GM12878 (cell line): ENCODE data around the gene PTCRA. TPM values are rescaled to one million over a fixed set of nuclear protein-coding genes. Genes with fewer than 3 reads are reported as not detected.
A peak's percentile ranks its signal among the peaks of the same experiment; 100 is the strongest.

Source experiments
- ATAC-seq: fragments of 200-7000 bp; cut with Tn5 transposase; 3 replicates; pipeline ENCODE4 v1.9.1; 2020; ENCODE audit warnings: mild to moderate bottlenecking, moderate library complexity
- BruUV-seq: library from RNA; stranded (reverse); fragments of 400-500 nt; replicated peaks from 2 replicates; lab custom pipeline; 2021; lab: Mats Ljungman, UMichigan
- CTCF ChIA-PET: fragments of 300-600 bp; sonication (Branson Sonifier 250); formaldehyde crosslinking; extraction: SDS; loops from one replicate; lab custom pipeline; 2021; ENCODE audit warnings: inconsistent platforms; lab: Yijun Ruan, JAX
- POLR2A ChIA-PET: fragments of 350-600 bp; formaldehyde crosslinking; extraction: SDS; loops from one replicate; lab custom pipeline; 2021; ENCODE audit warnings: inconsistent platforms; lab: Charles Lee
- RAD21 ChIA-PET: fragments of 300-600 bp; sonication (Branson Sonifier 250); formaldehyde crosslinking; loops from one replicate; lab custom pipeline; 2023; ENCODE audit warnings: antibody characterized with exemption; ENCODE audit not compliant: unreplicated experiment; lab: Charles Lee
- SMC1A ChIA-PET: fragments of 300-600 bp; sonication (Branson Sonifier 250); formaldehyde crosslinking; loops from one replicate; lab custom pipeline; 2023; ENCODE audit not compliant: unreplicated experiment, uncharacterized antibody; lab: Charles Lee
- DNase-seq: peaks from one replicate; pipeline ENCODE4 v3.0.0-alpha.2; 2011; ENCODE audit warnings: low read depth, low spot score
- FAIRE-seq: peaks from 3 replicates; lab custom pipeline; 2011; peaks lifted over from hg19 to GRCh38; lab: Jason Lieb, UNC
- H2AFZ ChIP-seq: 2 replicates; pipeline ENCODE4 v1.6.0; 2011; ENCODE audit warnings: low read depth, low read length, control low read depth; ENCODE audit not compliant: control insufficient read depth
- H3K27ac ChIP-seq: 2 replicates; pipeline ENCODE4 v1.5.1; 2011; ENCODE audit warnings: control low read depth; ENCODE audit not compliant: control insufficient read depth, insufficient read depth
- H3K27me3 ChIP-seq, 2 experiments: replicated peaks in 1 of 2; 2 replicates each; pipeline versions ENCODE4 v1.6.0 to v1.6.1; 2011; ENCODE audit warnings: low read length in 1 of 2; ENCODE audit not compliant: control insufficient read depth in 2 of 2, insufficient read depth in 2 of 2
- H3K36me3 ChIP-seq, 2 experiments: 2 replicates each; pipeline ENCODE4 v1.5.1; 2011; ENCODE audit warnings: low read length in 1 of 2; ENCODE audit not compliant: control insufficient read depth in 2 of 2, insufficient read depth in 2 of 2
- H3K4me1 ChIP-seq: 2 replicates; pipeline ENCODE4 v1.6.1; 2011; ENCODE audit warnings: mild to moderate bottlenecking, low read length, moderate library complexity, mixed read lengths; ENCODE audit not compliant: control insufficient read depth, insufficient read depth
- H3K4me2 ChIP-seq: 2 replicates; pipeline ENCODE4 v1.6.0; 2011; ENCODE audit warnings: control low read depth; ENCODE audit not compliant: control insufficient read depth, insufficient read depth
- H3K4me3 ChIP-seq: fragments of 200-600 bp; sonication (generic); 2 replicates; pipeline ENCODE4 v1.5.1; 2016
- H3K79me2 ChIP-seq: 2 replicates; pipeline ENCODE4 v1.6.0; 2011; ENCODE audit warnings: low read length; ENCODE audit not compliant: control insufficient read depth, insufficient read depth
- H3K9ac ChIP-seq: 2 replicates; pipeline ENCODE4 v1.8.0; 2011; ENCODE audit warnings: low read length, control low read depth, mixed read lengths; ENCODE audit not compliant: control insufficient read depth, insufficient read depth
- H3K9me3 ChIP-seq: replicated peaks from 3 replicates; pipeline ENCODE4 v1.5.1; 2011; ENCODE audit warnings: mild to moderate bottlenecking, low read length; ENCODE audit not compliant: control insufficient read depth, insufficient read depth
- H4K20me1 ChIP-seq: 2 replicates; pipeline ENCODE4 v1.6.0; 2011; ENCODE audit not compliant: control insufficient read depth, insufficient read depth
- BACH1 ChIP-seq: fragments of 450-650 bp; IDR thresholded peaks from 2 replicates; pipeline ENCODE4 v1.6.1; 2017; ENCODE audit warnings: mild to moderate bottlenecking, borderline replicate concordance
- CUX1 ChIP-seq: IDR thresholded peaks from 2 replicates; pipeline ENCODE4 v1.6.1; 2012; ENCODE audit warnings: improper control_type of control experiment, low read depth, low read length; ENCODE audit not compliant: insufficient replicate concordance
- DPF2 ChIP-seq: fragments of 450-650 bp; IDR thresholded peaks from 2 replicates; pipeline ENCODE4 v1.6.1; 2017; ENCODE audit warnings: mild to moderate bottlenecking
- POU2F2 ChIP-seq: IDR thresholded peaks from 3 replicates; pipeline ENCODE4 v1.6.1; 2011; ENCODE audit warnings: low read depth, mild to moderate bottlenecking, low read length, borderline replicate concordance
- PRDM15 ChIP-seq: fragments of 450-650 bp; formaldehyde crosslinking; IDR thresholded peaks from 2 replicates; pipeline ENCODE4 v1.4.0; 2020; ENCODE audit warnings: mild to moderate bottlenecking, moderate library complexity
- RUNX3 ChIP-seq: IDR thresholded peaks from 2 replicates; pipeline ENCODE4 v1.6.1; 2012; ENCODE audit warnings: low read length, inconsistent platforms
- SIN3A ChIP-seq: IDR thresholded peaks from 2 replicates; pipeline ENCODE4 v1.6.1; 2012; ENCODE audit warnings: low read depth, low read length, improper control_type of control experiment
- TCF12 ChIP-seq: IDR thresholded peaks from 2 replicates; pipeline ENCODE4 v1.6.1; 2011; ENCODE audit warnings: low read depth, mild to moderate bottlenecking, low read length
- WGBS: methylation state at CpG from one replicate; pipeline ENCODE4 v1.1.6; 2016; ENCODE audit warnings: low lambda C conversion rate; ENCODE audit not compliant: insufficient replicate concordance, insufficient coverage; ENCODE audit errors: missing lambda C conversion rate; 5-methylcytosine and 5-hydroxymethylcytosine counted together
- in situ Hi-C: fragments of 300-500 bp; cut with MboI; formaldehyde crosslinking; loops from 9 replicates; pipeline ENCODE4 v1.14.3; 2018; ENCODE audit warnings: mixed read lengths
- intact Hi-C: fragments of 100-400 bp; cut with micrococcal nuclease; formaldehyde crosslinking; loops from one replicate; pipeline ENCODE4 v1.14.2; 2022; ENCODE audit not compliant: unreplicated experiment
- polyA plus RNA-seq, 11 experiments: library from polyadenylated mRNA; depleted of rRNA in 4 of 11; unstranded in 6 of 11; stranded (reverse) in 5 of 11; fragments of >200 nt; fragmentation: Nextera tagmentation in 4 of 11; fragmentation: Illumina TruSeq in 1 of 11; extraction: Ambion mirVana in 4 of 11; extraction: Trizol in 1 of 11; gene quantifications; 1 replicate in 1 of 11; 2 replicates in 10 of 11; pipeline versions ENCODE4 v1.2.1 to v1.2.3, GENCODE V29; 2011 to 2016; ENCODE audit warnings: inconsistent platforms in 2 of 11, missing spikeins in 2 of 11, low read depth in 1 of 11
- total RNA-seq, 4 experiments: library from RNA; depleted of rRNA in 3 of 4; stranded (reverse); fragments of >200 nt in 3 of 4; fragmentation: Illumina TruSeq in 1 of 4; extraction: Trizol in 1 of 4; gene quantifications; 2 replicates each; pipeline versions ENCODE4 v1.2.1 to v1.2.3, GENCODE V29; 2013 to 2021

Gene PTCRA
- total and polyA plus RNA-seq, 10 of the 15 experiments (the other 5 are each of a cell fraction or from before 2014, with no cell fraction given): 0.10 to 1.1 (median 0.19) TPM; not detected in 4

GRCh38 chr6:42933205-42933604, 17.4 kb downstream of the PTCRA start:
- H3K4me1 ChIP-seq: peaks cover 28% of the 10 kb centered on the region
- intact Hi-C loops (no loop called here), in situ Hi-C loops (no loop called here)

GRCh38 chr6:42935322-42935721, 19.5 kb downstream of the PTCRA start:
- intact Hi-C loops: no loop called here
- peak; percentile 37 for ATAC-seq
- in situ Hi-C loops: no loop called here
- FAIRE-seq: no peak
- ChIA-PET RAD21 (interaction anchor here (0.6 to 0.9 kb wide), 2 partner anchors 27 to 172 kb away, joined by 3 read pairs; no protein-coding TSS in a partner anchor), CTCF (interaction anchor here (0.5 to 2.7 kb wide), 5 partner anchors 17 to 366 kb away, joined by 3 to 8 read pairs (median 3); partner anchors contain the start of gene PPP2R5D), SMC1A (interaction anchor here (0.6 to 1.4 kb wide), 4 partner anchors 29 to 49 kb away, joined by 3 to 5 read pairs (median 4); partner anchors contain the start of gene PPP2R5D), POLR2A (no interaction called here)
- H4K20me1 ChIP-seq: peaks cover 12% of the 10 kb centered on the region
- H3K4me2 ChIP-seq: 0 out of 2 replicates have a peak overlapping the region, but pooled peaks have one; percentile 2
- no peaks in the 10 kb centered on the region for H3K27me3 ChIP-seq
- peaks cover 36 to 51% of the 10 kb centered on the region in 2 experiments for H3K36me3 ChIP-seq
- no TSS peak for BruUV-seq
- no peak overlapping the region for H3K9ac ChIP-seq
- 38% methylated on average over 7 of the region's 7 CpGs for WGBS
- H3K9me3 ChIP-seq: no peaks in the 10 kb centered on the region
- peaks cover 52% of the 10 kb centered on the region for H3K79me2 ChIP-seq
- no peak overlapping the region for H3K4me3 ChIP-seq
- DNase-seq: peak; percentile 34
- H3K4me1 ChIP-seq: peaks cover 25% of the 10 kb centered on the region
- H3K27ac ChIP-seq: no peak overlapping the region
- no peak overlapping the region for H2AFZ ChIP-seq
- no peak for TF ChIP-seq SIN3A
- no peak for TF ChIP-seq BACH1
- no peak for TF ChIP-seq PRDM15 (CRISPR knock-in tag)
- peak; percentile 83 for TF ChIP-seq TCF12
- TF ChIP-seq DPF2: no peak
- TF ChIP-seq CUX1: no peak
- TF ChIP-seq RUNX3: peak; percentile 90

More at GRCh38 chr6:42933205-42933604, 17.4 kb downstream of the PTCRA start:
- H3K9me3 ChIP-seq: no peaks in the 10 kb centered on the region
- peak overlapping the region; percentile 31; the same call in 1 of the 2 replicates for H3K27ac ChIP-seq
- FAIRE-seq (no peak), DNase-seq (no peak), ATAC-seq (no peak)
- no peak overlapping the region for H3K9ac ChIP-seq
- H3K79me2 ChIP-seq: peaks cover 54% of the 10 kb centered on the region
- TF ChIP-seq POU2F2: no peak
- H4K20me1 ChIP-seq: peaks cover 12% of the 10 kb centered on the region
- RAD21 ChIA-PET: no interaction called here
- no peak overlapping the region for H2AFZ ChIP-seq
- no peaks in the 10 kb centered on the region for H3K27me3 ChIP-seq
- H3K36me3 ChIP-seq: peaks cover 22 to 43% of the 10 kb centered on the region in 2 experiments
- SMC1A ChIA-PET: interaction anchor here (0.6 to 1.0 kb wide), 2 partner anchors 13 to 542 kb away, joined by 3 read pairs; no protein-coding TSS in a partner anchor
- POLR2A ChIA-PET: interaction anchor here (0.6 to 0.9 kb wide), 2 partner anchors 46 to 89 kb away, joined by 3 read pairs; partner anchors contain the start of genes PEX6 and RRP36
- CTCF ChIA-PET: no interaction called here
- TSS peak; percentile 4 for BruUV-seq
- 52% methylated on average over 3 of the region's 3 CpGs for WGBS
- peak overlapping the region; percentile 93 for H3K4me3 ChIP-seq
- peak overlapping the region; percentile 73 for H3K4me2 ChIP-seq
